Measurements from ENCODE around the gene CLP1.

DNA sequence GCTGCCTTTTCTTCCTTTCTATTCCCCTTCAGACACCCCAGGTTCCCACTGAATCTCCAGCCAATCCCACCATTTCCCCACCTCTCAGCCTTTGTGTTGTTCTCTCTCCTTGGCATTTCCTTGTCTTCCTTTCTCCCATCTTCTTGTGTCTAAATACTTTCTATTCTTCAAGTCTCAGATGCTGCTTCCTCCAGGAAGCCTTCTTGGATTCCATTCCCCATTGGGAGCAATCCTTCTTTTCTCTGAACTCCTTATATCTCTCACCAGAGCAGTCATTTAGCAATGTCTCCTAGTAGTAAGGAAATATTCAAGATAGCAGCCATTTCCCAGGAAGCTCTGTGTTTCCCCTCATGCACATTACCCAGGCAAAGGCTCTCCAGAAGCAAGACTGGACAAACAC is 23.3 kb upstream of the CLP1 start:
- TF ChIP-seq, protein P1, sequence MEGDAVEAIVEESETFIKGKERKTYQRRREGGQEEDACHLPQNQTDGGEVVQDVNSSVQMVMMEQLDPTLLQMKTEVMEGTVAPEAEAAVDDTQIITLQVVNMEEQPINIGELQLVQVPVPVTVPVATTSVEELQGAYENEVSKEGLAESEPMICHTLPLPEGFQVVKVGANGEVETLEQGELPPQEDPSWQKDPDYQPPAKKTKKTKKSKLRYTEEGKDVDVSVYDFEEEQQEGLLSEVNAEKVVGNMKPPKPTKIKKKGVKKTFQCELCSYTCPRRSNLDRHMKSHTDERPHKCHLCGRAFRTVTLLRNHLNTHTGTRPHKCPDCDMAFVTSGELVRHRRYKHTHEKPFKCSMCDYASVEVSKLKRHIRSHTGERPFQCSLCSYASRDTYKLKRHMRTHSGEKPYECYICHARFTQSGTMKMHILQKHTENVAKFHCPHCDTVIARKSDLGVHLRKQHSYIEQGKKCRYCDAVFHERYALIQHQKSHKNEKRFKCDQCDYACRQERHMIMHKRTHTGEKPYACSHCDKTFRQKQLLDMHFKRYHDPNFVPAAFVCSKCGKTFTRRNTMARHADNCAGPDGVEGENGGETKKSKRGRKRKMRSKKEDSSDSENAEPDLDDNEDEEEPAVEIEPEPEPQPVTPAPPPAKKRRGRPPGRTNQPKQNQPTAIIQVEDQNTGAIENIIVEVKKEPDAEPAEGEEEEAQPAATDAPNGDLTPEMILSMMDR (IDR thresholded peaks at IDR 0.05) = no peak
- TF ChIP-seq POLR2A (IDR thresholded peaks at IDR 0.05) = no peak
- no peak for TF ChIP-seq EP300 (IDR thresholded peaks at IDR 0.05)
